MV-4-11 (cell line): Measurements from ENCODE around the gene BPI.
A peak's percentile ranks its signal among the peaks of the same experiment; 100 is the strongest.
"Not testable (repeated sequence)": the region's sequence is repeated elsewhere in the genome, so short reads cannot be mapped to it uniquely, and the experiment has no call there.

Source experiments
- DNase-seq: peaks from one replicate; lab custom pipeline; 2025; lab: John Stamatoyannopoulos, UW

BPI gene

DNA sequence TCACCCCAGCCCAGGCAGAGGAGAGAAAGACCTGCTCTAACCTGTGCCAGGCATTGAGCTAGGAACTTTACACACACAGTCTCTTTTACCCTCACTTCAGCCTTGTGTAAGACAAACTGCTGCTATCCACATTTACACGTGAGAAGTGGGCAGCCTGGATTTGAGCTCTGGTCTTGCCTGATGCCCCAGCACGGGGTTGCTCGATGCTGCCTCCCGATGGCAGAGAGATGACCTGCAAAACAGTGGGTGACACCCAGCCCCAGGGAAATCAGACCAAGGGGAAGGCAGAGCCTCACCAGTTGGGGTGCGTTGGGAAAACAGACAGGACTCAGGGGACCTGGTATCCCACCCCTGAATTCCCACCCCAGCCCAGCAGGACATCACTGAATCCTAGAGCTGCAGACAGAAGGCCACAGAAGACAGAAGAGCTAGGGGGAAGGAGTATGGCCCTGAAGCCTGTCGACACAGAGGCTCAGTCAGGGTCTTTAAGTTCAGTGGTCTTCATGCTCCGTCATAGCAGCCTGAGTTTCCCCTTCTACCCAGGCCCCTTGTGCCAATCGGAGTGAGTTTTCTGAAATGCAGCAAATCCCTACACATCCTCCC lies 990 bp downstream of the BPI start:
- peak; percentile 78 for DNase-seq

DNA sequence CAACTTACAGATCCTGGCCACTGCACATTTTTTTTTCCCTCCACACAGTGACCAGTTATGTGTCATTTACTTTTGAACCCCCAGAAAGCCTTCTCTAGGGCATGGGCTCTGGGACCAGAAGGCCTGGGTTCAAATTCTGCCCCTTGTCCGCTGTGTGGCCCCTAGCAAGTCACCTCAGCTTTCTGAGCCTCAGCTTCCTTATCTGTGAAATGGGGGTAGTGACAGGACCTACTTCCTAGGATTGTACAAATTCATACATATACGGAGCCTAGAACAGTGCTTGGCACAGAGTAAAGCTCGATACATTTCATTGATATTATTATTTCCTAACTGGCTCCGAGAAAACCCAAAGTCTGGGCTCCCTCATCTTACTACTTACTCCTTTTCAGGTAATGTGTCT lies 1.6 kb downstream of the BPI start:
- DNase-seq, result no peak

DNA sequence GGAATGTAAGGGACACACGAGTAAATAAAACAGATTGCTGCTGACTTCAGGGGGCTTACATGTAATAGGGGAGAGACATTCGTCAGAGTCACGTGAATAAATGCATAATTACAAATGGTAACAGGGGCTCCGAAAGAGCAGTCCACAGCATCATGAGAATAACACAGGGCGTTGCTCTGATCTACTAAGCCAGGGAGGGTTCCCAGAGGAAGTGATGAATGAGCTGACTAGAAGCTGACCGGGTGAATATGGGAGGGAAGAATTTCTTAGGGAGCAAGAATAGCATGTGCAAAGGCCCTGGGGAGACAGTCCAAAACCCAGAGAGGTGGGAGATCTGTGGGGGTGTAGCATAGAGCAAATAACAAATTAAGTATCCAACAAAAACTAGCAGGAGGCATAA lies 2.4 kb downstream of the BPI start:
- no peak for DNase-seq

DNA sequence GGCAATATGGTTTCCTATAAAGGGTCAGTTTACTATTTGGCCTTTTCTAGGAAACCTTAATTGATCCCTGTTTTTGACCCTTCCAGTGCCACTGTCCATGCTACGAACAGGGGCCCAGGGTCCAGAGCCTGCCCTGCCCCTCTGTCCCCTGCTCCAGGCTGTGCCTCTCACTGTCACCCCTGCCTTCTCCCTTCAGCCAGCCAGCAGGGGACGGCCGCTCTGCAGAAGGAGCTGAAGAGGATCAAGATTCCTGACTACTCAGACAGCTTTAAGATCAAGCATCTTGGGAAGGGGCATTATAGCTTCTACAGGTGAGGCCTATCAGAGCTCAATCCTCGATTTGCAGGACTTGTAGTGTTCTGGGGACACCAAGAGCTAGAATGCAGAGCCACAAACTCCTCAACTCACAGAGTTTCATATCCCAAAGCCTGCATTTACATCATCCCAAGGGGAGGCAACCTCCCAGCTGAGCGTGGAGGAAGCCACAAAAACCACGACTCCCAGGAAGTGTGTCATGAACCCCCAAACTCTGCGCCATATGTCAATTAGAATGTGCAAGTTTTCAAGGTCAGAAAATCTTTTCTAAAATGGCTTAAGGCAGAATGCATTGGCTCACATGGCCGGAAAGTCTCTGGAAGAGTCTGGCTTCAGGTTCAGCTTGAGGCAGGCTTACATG lies 3.6 kb downstream of the BPI start:
- DNase-seq, result peak; percentile 93

DNA sequence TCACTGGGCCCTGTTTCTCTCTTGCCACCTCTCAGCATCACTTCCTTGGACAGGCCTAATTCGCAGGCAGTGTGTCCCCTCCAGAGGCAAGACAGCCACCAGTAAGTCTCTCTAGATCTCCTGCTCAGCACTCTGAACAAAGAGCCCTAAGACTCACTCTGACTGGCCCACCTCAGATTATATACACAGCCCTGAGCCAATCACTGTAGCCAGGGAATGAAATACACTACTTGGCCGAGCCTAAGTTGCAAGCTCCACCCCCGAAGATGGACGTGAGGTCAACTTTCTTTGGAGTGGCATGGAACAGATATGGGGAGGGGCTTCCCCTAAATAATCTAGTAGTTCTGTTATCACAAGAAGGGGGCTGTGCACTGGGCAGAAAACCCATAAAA lies 4.1 kb downstream of the BPI start:
- no peak for DNase-seq

DNA sequence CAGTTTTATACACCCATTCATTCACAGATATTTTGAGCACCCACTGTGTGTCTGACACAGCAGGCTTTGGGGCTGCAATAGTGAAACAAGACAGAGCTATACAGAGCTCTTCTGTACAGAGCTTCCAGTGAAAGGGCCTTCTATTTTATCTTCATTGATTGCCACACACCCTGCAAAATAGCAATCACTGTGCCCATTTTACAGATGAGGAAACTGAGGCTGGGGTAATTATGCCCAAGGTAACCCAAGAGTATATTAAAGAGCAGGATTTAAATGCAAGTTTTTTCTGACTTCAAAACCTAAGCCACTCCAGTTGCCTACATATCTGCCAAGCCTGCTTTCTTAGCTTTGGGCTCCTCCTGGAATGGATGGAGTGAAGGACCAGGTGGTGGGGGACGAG lies 4.5 kb downstream of the BPI start:
- no peak for DNase-seq

DNA sequence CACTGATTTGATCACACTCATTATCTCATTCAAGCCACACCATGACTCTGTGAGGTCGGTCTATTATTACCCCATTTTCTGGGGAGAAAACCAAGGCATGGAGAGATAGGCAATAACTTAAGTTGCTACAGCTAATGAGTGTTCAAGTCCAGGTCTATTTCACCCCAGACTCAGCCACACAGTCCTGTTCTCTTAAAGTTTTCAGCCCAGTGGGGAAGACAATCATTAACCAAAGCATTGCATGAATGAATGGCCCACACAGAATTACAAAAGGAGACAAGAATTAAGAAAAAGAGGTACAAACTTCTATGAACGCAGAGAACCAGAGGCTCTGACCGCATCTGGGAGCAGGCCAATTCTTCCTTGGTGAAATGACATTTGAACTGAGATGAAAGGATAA lies 7.1 kb downstream of the BPI start:
- DNase-seq, result no peak

DNA sequence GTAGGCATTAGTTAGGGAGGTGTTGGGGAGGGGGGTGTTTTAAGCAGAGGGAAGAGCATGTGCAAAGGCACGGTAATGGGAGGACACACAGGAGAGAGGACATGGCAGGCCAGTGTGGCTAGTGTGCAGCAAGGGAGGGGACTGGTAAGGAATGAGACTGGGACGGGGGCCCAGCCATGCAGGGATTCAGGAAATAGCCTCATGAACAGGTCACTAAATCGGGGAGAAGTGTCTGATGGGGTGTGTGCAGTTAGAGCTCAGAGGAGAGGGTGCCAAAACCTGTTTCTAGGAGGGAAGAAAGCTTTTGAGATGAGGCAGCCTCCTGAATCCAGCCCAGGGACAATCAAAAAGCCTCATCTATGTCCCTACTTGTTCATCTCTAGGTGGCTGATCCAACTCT lies 7.5 kb downstream of the BPI start:
- DNase-seq, result no peak

DNA sequence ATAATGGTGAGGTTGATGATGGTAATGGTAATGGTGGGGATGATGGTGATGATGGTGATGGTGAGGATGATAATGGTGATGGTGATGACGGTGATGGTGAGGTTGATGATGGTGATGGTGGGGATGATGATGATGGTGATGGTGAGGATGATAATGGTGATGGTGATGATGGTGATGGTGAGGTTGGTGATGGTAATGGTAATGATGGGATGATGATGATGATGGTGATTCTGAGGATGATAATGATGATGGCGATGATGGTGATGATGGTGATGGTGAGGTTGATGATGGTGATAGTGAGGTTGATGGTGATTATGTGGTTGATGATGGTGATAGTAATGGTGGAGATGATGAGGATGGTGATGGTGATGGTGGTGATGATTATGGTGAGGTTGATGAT lies 9.7 kb downstream of the BPI start:
- no peak for DNase-seq

DNA sequence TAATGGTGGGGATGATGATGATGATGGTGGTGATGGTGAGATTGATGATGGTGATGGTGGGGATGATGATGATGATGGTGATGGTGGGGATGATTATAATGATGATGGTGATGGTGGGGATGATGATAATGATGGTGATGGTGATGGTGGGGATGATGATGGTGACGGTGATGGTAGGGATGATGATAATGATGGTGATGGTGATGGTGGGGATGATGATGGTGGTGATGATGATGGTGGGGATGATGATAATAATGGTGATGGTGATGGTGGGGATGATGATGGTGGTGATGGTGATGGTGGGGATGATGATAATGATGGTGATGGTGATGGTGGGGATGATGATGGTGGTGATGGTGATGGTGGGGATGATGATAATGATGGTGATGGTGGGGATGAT lies 10.4 kb downstream of the BPI start:
- not testable (repeated sequence) for DNase-seq

DNA sequence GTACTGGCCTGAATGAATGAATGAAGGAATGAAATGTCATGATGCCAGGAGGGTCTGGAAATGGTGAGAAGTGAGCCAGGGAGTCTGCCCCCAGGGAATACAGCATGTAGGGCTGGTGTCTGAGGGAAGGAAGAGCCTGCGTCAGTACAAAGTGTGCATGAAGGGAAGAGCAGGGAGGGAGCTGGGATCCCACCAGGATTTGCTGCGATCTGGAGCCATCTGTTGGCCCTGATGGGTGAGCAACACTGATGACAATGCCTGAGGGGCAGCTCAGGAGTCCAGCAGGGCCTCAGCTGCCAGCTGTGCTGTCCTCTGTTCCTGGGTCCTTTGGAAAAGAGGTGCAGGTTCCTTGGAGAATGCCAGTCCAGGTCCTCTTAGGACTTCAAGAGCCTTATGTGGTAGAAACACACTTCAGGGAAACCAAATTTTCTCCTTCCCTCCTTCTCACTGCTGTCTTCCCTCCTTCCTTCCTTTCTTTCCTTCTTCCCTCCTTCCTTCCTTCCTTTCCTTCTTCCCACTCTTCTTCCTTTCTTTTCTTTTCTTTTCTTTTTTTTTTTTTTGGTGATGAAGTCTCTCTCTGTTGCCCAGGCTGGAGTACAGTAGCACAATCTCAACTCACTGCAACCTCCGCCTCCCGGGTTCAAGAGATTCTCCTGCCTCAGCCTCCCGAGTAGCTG lies 11.5 kb downstream of the BPI start:
- no peak for DNase-seq

DNA sequence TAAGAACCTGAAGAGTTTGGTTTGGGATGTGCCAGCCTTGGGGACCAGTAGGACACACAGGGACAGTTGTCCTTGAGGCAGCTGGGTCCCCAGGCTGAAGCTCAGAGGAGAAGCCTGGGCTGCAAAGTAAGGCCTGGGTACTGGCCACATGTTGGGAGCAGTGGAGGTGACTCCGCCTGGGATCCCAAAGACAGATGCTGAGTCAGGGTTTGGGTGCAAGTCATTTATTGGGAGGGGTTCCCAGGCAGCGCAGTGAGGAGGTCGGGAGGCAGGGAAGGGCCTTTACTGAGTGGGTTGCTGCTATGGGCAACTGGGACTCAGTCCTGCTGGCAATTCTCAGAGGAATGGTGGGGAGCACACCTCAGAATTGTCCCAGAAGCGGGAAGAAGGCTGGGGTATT lies 12.4 kb downstream of the BPI start:
- no peak for DNase-seq

DNA sequence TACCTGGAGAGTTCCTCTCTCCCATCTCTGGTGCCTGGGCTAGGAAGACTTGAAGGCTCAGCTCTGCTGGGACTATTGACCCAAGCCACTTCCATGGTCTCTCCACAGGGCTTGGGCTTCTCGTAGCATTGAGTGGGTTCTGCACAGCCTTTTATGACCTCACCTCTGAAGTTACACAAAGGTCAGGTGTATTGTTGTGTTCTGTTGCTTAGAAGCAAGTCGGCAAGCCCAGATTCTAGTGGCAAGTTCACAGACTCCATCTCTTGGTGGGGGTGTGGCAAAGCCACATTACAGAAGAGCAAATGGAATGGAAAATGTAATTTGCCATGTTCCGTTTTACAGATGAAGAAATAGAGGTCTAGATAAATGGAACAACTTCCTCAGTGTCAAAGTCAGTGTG lies 13.5 kb downstream of the BPI start:
- DNase-seq, result no peak

DNA sequence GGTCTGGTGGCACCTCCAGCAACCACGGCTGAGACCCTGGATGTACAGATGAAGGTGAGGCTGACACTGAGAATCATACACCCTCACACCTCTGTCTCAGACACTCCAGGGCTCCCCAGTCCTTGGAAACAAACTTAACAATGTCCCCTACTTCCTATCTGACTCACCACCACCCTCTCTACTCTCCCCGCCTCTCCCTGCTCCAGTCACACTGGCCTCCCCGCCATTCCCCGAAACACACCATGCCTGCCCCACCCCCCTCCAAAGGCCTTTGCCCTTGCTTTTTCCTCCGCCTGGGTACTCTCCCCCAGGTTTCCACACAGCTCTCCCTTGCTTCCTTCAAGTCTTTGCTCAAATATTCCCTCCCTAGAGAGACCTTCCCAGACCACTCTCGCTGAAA lies 16.3 kb downstream of the BPI start:
- no peak for DNase-seq

DNA sequence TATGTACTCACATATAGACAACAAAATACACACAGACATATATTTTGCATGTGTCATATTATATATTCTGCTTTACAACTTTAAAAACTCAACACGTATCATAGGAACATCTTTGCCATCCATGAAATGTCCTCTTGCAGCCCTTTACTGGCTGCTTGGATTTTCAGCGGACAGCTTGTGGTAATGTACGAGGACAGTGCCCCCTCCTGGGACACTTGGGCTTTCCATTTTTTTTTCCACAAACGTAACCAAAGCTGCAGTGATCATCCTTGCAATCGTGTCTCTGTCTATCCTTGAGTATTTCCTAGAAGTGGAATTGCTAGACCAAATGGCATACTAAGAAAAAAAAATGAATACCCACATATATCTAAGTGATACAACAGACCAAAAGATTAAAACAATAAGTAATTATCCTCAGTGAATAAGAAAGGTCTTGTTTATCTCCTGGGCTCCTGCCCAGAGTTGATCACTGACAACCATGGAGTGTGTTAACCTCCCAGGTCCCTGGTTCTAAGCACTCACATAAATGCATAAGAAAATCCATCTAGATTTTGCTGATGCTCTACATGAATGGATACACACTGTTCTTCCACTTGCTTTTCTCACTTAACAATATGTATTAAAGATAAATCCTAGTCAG lies 18.1 kb downstream of the BPI start:
- DNase-seq, result peak; percentile 50

DNA sequence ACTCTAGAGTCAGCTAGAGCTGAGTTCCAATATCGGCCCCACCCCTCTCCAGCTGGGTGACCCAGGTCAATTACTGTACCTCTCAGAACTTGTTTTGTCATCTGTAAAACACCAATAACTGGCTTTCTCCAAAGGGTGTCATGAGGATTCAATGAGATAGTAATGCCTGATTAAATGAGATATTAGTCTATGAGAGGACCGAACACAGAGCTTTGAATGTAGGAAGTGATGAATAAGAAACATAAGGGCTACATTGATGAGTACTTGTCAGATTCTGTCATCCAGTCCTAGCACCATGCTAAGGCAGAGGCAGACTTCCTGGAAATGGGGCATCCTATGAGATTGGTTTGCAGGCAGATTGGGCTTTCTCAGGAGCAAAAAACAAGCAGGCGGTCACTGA lies 20.2 kb downstream of the BPI start:
- no peak for DNase-seq

DNA sequence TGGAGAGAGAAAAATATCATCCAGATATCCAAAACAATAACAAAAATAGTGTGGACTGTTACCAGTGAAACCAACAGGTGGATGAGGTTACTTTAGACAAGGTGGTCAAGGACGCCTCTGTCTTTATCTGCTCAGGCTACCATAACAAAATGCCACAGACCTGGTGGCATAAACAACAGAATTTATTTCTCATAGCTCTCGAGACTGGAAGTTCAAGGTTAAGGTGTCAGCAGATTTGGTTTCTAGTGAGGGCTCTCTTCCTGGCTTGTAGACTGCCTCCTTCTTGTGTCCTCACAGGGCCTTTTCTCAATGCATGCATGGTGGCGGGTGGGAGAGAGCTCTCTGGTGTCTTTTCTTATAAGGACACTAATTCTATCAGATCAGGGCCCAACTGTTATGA lies 21.2 kb downstream of the BPI start:
- DNase-seq, result no peak

DNA sequence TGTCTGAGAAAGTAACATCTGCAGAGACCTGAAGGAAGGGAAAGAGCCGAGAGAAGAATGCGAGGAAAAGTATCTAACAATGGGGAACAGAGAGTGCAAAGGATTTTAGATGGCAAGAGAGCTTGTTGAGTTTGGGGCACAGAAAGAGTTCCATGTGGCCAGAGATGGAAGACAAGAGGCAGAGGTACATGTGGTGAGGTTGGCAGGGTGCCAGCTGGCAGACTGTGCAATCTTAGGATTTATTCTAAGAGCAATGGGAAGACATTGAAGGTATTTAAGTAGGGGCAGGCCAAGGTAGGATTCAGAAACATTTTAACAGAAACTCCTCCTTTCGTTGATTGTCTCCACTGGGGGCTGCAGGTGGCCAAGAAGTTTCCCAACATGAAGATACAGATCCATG lies 21.9 kb downstream of the BPI start:
- DNase-seq, result peak; percentile 10

DNA sequence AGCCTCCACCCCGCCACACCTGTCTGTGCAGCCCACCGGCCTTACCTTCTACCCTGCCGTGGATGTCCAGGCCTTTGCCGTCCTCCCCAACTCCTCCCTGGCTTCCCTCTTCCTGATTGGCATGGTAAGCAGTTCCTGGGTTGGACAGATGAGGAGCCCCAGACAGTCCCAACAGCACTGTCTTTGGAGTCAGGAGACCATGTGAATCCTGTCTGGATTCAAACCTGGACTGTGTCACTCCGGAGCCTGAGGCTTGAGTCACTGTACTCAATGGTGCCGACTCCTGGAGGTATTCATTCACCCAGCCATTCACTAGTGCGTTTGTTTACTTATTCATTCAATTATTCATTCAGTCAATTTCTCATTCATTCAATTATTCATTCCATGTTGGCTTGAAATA lies 22.4 kb downstream of the BPI start:
- DNase-seq, result no peak

DNA sequence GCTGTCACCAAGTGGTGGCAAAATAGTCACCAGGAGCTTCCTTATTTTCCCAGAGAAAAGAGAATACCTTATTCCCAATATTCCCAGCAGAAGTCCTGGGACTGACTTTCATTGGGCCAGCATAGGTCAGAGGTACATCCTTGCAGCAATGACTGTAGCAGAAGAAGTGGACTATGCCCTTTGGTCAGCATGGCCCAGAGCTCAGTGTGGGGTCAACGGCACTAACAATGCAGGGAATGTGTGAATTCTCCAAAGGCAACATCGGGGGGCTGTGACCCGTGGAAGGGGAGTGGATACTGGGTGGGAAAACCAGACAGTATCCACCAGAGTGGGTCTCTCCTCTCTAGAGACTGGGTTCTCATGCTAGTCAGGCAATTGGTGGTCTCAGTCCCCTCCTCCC lies 26.7 kb downstream of the BPI start:
- DNase-seq, result no peak

DNA sequence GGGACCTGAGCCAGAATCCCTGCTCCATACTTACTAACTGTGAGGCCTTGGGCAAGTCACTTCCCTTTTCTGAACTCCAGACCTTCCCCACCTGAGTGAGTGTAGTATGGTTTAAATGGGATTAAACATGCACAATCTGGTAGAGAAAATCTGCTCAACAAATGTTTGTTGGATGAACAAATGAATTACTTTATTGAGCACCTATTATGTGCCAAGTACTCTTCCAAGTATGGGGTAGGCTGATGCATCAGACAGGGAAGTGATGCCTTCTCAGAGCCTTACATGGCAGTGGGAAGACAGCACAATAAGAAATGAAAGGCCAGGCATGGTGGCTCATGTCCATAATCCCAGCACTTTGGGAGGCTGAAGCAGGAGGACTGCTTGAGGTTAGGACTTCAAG lies 27.3 kb downstream of the BPI start:
- DNase-seq, result no peak

DNA sequence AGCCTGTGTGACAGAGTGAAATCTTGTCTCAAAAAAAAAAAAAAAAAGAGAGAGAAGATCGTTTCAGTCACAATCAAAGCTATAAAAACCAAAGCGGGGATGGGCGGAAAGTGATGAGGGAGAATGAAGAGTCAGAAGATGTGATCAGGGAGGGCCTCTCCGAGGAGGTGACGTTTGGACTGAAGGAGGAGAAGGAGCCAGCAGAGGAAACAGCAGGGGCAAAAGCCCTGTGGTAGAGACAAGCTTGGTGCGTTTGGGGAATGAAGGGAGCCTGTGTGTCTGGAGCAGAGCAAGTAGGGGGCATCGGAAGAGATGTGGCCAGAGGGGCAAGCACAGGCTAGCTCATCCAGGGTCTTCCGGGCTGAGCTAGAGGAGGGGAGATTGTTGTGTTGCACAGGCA lies 27.9 kb downstream of the BPI start:
- DNase-seq, result no peak

DNA sequence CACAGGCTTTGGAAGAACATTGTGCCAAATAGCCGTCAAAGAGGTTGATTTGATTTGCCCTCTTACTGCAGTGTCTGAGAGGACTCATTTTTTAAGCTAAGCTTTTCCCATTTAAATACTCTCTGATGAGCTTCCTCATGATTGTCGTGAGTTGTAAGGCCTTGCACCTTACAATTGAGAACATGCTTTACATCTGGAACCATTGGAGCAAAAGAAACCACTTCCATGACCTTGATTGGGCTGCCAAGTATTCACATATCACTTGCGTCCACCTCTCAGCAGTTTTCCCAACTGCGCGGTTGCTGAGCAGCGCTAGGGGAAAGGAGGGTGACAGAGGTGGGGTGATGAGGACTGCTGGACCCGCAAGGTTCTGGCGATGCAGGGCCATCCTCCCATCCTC lies 30.1 kb downstream of the BPI start:
- DNase-seq, result no peak
